ENCODE results near the gene MARS2. TPM values are rescaled to one million over a fixed set of nuclear protein-coding genes. Genes with fewer than 3 reads are reported as not detected.
A peak's percentile ranks its signal among the peaks of the same experiment; 100 is the strongest.

Gene MARS2
- total RNA-seq, 3 donors from 2014 or later = 7.7 to 11.2 (median 10.3) TPM

DNA sequence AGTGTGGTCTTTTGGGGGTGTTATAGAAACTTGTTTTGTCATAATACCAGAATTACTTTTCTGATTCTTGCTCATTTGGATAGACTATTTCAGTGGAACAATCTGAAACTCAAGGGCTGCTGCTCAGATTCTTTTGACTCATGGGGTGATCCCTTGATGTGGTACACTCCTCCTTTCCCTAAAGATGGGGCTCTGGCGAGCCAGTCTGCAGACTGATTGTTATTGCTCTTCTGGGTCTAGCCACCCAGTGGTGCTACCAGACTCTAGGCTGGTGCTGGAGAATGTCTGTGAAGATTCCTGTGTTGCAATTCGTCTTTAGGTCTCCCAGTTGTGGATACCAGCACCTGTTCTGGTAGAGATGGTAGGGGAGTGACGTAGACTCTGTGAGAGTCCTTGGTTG, 4.2 kb upstream of the MARS2 start:
- intact Hi-C loops (cut with DNase I, micrococcal nuclease) = no loop called here
- TF ChIP-seq, protein P1, sequence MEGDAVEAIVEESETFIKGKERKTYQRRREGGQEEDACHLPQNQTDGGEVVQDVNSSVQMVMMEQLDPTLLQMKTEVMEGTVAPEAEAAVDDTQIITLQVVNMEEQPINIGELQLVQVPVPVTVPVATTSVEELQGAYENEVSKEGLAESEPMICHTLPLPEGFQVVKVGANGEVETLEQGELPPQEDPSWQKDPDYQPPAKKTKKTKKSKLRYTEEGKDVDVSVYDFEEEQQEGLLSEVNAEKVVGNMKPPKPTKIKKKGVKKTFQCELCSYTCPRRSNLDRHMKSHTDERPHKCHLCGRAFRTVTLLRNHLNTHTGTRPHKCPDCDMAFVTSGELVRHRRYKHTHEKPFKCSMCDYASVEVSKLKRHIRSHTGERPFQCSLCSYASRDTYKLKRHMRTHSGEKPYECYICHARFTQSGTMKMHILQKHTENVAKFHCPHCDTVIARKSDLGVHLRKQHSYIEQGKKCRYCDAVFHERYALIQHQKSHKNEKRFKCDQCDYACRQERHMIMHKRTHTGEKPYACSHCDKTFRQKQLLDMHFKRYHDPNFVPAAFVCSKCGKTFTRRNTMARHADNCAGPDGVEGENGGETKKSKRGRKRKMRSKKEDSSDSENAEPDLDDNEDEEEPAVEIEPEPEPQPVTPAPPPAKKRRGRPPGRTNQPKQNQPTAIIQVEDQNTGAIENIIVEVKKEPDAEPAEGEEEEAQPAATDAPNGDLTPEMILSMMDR (IDR thresholded peaks at IDR 0.05) = no peak
- ATAC-seq (no peak), DNase-seq (no peak)
- no peaks in the 10 kb centered on the region for H3K4me1 ChIP-seq (ENCODE audit: low read depth)
- H3K36me3 ChIP-seq (ENCODE audit: low read depth) = no peaks in the 10 kb centered on the region
- no peak overlapping the region for H3K4me3 ChIP-seq
- H3K9me3 ChIP-seq = no peaks in the 10 kb centered on the region

DNA sequence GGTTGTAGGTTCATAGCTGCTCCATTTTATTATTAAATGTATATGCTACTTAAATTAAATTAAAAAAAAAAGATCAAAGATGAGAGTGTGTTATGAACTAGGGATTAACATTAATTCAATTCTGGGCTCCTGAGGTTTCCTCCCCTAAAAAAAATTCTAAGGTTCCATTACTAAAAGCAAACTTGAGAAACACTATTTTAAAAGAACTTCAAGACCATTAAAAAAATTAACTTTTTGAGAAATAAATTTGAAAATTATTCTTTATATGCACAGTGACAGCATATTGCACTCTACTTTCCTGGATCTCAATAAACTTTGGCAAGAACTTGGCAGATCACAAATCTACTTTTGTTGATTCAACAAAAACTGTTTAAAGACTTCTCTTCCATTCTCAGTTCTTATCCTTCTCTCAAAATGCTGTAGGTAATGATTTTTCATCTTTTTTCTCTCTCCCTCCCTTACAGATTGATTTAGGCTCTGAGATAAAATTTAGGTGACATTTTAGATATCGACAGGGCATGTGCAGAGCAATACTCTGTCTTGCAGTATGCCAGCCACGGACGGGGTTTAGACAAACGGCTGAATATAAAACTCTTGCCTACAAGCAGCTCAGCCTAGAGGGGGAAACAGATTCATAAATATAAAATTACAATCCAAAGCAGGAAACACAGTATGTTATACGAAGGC, 592 bp upstream of the MARS2 start:
- intact Hi-C loops (cut with DNase I, micrococcal nuclease) = no loop called here

GRCh38 chr2:197705912-197706838, 1.0 kb downstream of the MARS2 start:
- Histone ChIP-seq H3K36me3 (ENCODE audit: low read depth) (no peaks in the 10 kb centered on the region), H3K4me1 (ENCODE audit: low read depth) (peaks cover 12% of the 10 kb centered on the region), H3K9me3 (no peaks in the 10 kb centered on the region), H3K4me3 (peak overlapping the region; percentile 76)
- TF ChIP-seq, protein P1 (IDR thresholded peaks at IDR 0.05) = no peak
- ATAC-seq = peak; percentile 2
- peak in 2 of 3 donors; percentile 33 to 52 for DNase-seq
- intact Hi-C loops (cut with DNase I, micrococcal nuclease) = no loop called here

More for the DNA sequence above, 592 bp upstream of the MARS2 start:
- no peaks in the 10 kb centered on the region for H3K9me3 ChIP-seq
- TF ChIP-seq, protein P1 (IDR thresholded peaks at IDR 0.05) = no peak
- DNase-seq (no peak), ATAC-seq (peak; percentile 52)
- peak overlapping the region; percentile 76 for H3K4me3 ChIP-seq
- H3K36me3 ChIP-seq (ENCODE audit: low read depth) = no peaks in the 10 kb centered on the region
- peaks cover 12% of the 10 kb centered on the region for H3K4me1 ChIP-seq (ENCODE audit: low read depth)

GRCh38 chr2:197706839-197707207, 1.7 kb downstream of the MARS2 start:
- no peaks in the 10 kb centered on the region for H3K9me3 ChIP-seq
- no peaks in the 10 kb centered on the region for H3K36me3 ChIP-seq (ENCODE audit: low read depth)
- intact Hi-C loops (cut with DNase I, micrococcal nuclease) = no loop called here
- no peak overlapping the region for H3K4me3 ChIP-seq
- ATAC-seq (no peak), DNase-seq (peak in 1 of 3 donors; percentile 6)
- TF ChIP-seq, protein P1 (IDR thresholded peaks at IDR 0.05) = no peak
- H3K4me1 ChIP-seq (ENCODE audit: low read depth) = peaks cover 12% of the 10 kb centered on the region

- H3K9me3 ChIP-seq = no peaks in the 10 kb centered on the region
- H3K4me3 ChIP-seq = no peak overlapping the region
- DNase-seq (peak in 1 of 3 donors; percentile 23), ATAC-seq (no peak)
- TF ChIP-seq, protein P1 (IDR thresholded peaks at IDR 0.05) = peak; percentile 58
- peaks cover 12% of the 10 kb centered on the region for H3K4me1 ChIP-seq (ENCODE audit: low read depth)
- intact Hi-C loops (cut with DNase I, micrococcal nuclease) = no loop called here
- no peaks in the 10 kb centered on the region for H3K36me3 ChIP-seq (ENCODE audit: low read depth)
Measured at GRCh38 chr2:197707316-197708213, 2.4 kb downstream of the MARS2 start.
